Gastrocnemius medialis (tissue), 4 donors: ENCODE results near the gene GLI2.

Experiments
- POLR2A ChIP-seq, 2 donors: fragments of 450-650 bp; IDR thresholded peaks; one replicate each; pipeline ENCODE4 v1.6.1; 2017; ENCODE audit warnings: antibody characterized with exemption in 2 of 2, mild to moderate bottlenecking in 2 of 2, moderate library complexity in 2 of 2
- TF ChIP-seq, protein P1 (sequence below), 5 experiments: fragments of 450-650 bp in 3 of 5; fragments of 200-600 bp in 2 of 5; sonication (generic) in 2 of 5; IDR thresholded peaks in 4 of 5; conservative IDR thresholded peaks in 1 of 5; 1 replicate in 4 of 5; 2 replicates in 1 of 5; pipeline ENCODE4 v1.5.1; 2016 to 2019; ENCODE audit warnings: antibody characterized with exemption in 5 of 5, mild to moderate bottlenecking in 3 of 5, moderate library complexity in 3 of 5

DNA sequence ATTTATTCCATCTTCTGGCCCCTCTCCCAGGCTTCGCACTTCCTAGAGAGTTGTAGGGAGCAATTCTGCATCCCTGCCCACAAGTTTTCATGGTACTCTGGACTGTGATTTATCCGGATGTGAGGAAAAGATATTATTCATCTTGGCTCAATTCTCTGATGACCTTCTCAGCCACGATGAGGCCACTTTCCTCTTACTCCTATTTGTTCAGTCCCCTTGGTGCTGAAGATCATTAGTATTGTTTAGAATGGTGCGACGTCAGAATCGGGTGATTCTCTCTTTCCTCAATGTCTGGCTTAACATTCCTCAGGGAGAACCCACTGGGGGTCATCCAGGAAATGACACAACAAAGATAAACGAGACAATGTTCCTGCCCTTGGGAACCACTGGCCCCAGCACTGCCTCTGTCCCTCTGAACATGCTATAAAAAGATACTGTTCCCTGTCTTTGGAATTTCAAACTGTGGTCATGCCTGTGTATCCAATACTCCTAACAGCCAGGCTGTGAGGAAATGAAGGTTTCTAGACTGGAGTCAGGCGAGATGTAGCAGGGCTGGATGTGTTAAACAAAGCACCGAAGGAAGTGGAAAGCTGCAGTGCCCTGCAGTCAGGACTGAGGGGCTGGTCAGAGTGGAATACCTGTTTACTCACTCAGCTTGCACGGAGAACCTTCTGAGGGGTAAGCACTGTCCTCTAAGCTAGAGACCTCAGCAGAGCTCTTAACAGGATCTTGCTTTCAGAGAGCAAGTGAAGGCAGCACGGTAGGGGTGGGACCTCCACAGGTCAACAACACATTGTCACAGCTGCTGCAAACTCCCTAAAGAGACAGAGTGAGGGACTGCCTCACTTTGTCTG lies 12.9 kb upstream of the GLI2 start:
- TF ChIP-seq, protein P1, sequence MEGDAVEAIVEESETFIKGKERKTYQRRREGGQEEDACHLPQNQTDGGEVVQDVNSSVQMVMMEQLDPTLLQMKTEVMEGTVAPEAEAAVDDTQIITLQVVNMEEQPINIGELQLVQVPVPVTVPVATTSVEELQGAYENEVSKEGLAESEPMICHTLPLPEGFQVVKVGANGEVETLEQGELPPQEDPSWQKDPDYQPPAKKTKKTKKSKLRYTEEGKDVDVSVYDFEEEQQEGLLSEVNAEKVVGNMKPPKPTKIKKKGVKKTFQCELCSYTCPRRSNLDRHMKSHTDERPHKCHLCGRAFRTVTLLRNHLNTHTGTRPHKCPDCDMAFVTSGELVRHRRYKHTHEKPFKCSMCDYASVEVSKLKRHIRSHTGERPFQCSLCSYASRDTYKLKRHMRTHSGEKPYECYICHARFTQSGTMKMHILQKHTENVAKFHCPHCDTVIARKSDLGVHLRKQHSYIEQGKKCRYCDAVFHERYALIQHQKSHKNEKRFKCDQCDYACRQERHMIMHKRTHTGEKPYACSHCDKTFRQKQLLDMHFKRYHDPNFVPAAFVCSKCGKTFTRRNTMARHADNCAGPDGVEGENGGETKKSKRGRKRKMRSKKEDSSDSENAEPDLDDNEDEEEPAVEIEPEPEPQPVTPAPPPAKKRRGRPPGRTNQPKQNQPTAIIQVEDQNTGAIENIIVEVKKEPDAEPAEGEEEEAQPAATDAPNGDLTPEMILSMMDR (IDR thresholded peaks at IDR 0.05 in 4 of 5, conservative IDR thresholded peaks at IDR 0.05 in 1 of 5) = no peak
- no peak for TF ChIP-seq POLR2A (IDR thresholded peaks at IDR 0.05)
